Left hindlimb (tissue), 1 donor: ENCODE measurements around the gene NELFB.
"Not testable (repeated sequence)": the region's sequence is repeated elsewhere in the genome, so short reads cannot be mapped to it uniquely, and the experiment has no call there.

Experiments
- DNase-seq: peaks from one replicate; pipeline ENCODE4 v3.0.0-alpha.2; 2018

The NELFB gene

DNA sequence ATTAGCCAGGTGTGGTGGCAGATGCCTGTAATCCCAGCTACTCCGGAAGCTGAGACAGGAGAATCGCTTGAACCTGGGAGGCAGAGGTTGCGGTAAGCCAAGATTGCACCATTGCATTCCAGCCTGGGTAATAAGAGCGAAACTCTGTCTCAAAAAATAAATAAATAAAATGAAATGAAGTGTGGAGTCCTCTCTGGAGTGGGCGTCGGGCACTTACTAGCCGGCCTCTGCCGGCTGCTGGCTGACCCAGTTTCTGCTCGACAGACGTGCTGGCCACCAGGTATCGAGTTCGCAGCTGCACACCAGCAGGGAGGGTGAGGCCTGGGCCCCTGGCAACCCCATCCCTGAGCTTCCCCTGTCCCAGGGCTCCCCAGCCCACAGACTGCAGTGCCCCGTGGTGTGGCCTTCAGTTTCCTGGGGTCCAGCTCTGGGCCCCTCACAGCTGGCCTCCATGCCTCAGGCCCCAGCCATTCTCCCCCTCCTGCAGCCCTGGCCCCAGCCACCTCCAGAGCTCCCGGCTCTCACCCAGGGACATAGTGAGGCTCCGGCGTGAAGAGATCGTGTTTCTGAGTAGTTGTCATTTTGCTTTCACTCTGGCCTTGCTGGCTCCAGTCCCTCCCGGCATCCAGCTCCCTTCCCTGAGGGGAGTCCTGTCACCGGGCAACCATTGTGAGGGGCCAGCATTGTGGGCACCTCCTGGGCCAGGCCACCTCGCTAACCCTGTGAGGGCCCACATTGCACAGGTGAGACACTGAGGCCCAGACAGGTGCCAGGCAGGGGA lies 7.8 kb upstream of the NELFB start:
- DNase-seq, result no peak

DNA sequence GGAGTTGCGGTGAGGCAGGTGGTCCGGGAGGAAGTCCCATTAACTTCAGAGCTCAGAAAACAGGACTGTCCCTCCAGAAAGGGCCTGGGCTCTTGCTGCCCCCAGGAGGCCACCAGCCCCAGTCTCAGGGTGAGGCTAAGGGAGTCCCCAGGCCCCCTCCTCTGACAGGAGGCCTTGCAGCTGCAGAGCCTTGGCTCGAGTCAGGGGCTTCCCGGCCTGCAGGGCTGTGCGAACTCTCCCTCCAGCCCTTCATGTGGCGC lies 7.3 kb upstream of the NELFB start:
- no peak for DNase-seq

DNA sequence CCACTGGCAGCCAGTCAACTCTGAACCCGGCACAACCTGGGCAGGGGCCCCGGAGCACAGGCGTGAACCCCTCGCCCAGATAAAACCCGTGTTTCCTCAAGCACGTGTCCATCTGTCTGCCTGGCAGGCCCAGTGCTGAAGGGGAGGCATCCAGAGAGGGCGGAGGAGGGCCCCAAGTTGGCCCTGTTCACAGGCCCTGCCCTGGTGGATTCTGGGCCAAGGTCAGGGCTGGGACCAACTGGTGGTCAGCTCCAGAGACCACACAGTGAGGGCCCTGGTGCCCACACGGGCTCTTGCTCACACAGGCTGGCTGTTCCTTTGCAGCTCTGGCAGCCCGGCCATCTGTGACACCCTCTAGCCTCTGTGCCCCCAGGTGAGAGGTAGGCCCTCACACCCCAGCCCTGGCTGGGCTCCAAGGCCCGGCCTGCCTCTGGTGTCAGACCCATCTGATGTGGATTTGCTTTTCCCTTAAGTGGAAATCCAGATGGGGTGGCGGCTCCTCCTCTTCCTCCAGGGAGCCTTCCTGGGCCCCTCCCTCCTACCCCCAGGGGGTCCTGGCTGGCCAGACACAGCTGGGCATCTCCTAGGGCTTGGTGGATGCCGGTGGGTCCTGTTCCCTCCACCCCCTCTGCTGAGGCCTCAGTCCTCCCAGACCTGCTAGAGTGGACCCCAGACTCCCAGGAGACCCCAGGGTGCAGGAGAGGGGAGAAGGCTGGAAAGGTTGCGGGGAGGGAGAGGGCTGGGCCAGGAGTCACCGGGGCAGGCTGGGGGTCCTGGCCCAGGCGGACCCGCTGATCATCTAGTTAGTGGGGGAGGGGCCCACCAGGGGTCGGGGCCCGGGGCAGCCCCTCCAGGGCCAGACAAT lies 4.6 kb upstream of the NELFB start:
- no peak for DNase-seq

DNA sequence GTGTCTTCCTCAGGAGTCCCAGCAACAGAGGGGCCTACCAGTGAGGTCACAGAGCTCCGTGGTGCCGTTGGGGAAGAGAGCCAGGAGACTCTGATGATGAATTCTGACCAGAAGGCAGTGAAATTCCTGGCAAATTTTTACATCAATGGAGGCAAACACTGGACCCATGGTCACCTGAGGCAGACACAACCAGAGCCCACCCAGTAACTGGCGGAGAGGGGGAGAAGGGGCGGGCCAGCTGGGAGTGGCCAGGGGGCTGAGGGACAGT lies 4.0 kb upstream of the NELFB start, which contains the start of gene STPG3:
Gene STPG3, plus strand, starts transcription at position 93 of the 268 bp plus-strand sequence. Its CDS starts 1 bp downstream, at position 94.
- DNase-seq, result no peak

DNA sequence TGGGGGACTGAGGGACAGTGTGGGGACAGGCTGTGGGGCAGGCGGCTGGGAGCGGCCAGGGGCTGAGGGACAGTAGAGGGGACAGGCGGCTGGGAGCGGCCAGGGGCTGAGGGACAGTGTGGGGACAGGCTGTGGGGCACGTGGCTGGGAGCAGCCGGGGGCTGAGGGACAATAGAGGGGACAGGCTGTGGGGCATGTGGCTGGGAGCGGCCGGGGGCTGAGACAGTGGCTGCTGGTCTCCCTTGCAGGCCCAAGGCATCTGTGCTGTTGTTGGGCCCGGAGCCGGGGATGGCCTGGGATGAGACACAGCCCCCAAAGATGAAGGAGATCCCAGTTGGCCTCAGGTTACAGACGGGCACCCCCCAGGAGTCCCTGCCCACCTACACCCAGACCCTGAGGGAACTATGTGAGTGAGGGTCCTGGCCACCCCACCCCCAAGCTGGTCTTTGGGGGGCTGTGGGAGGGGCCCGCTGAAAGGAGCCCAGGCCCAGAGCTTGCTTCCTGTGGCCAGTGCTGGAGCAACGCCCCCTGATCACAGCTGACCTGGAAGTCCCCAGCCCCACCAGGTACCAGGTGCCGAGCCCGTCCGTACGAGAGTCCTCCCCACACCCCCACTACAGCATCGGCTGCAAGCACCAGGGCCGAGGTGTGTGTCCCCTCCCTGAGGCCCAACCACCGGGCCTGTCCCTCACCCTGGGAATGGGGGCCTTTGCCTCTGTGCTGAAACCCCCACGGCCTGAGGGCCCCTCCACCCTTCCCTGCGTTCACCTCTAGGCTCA lies 3.4 kb upstream of the NELFB start:
- DNase-seq, result no peak

DNA sequence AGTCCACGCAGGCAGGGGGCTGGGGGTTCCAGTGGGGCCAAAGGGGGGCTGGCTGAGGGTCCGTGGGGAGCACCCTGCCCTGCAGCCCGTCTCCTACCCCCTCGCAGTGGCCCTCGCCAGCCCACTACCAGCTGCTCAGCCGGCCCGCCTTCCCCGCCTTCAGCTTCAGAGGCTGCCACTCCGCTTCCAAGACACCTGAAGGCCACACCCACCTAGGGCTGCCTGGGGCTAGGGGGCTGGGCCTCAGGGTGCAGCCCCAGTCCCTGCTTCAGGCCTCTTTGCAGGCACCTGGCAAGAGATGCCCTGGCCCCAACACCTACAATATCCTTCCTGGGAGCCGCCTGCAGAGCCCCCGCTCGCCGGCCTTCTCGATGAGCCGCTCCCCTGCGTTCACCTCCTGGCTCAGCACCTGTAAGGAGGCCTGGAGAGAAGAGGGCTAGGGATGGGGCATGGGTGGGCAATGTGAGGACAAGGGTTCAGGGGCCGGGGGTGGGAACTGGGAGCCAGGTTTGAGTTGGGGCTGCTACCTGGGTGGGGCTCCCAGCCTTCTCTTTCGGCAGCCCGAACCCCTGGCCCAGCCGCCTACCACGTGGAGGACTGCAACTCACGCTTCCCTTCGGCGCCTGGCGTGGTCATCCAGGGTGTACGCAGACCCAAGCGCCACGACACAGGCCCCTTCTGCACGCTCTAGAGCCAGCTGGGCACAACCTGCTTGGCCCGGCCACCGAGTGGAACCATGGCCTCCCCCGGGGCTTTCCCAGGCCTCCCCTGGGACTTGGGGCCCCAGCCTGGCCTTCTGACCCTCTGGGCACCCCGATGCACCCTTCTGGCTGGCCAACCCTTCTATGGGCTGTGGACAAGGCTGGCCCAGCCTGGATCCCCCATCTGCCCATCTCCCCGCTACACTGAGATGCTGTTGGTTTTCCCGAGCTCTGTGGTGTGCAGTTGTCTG lies 2.3 kb upstream of the NELFB start:
- no peak for DNase-seq

DNA sequence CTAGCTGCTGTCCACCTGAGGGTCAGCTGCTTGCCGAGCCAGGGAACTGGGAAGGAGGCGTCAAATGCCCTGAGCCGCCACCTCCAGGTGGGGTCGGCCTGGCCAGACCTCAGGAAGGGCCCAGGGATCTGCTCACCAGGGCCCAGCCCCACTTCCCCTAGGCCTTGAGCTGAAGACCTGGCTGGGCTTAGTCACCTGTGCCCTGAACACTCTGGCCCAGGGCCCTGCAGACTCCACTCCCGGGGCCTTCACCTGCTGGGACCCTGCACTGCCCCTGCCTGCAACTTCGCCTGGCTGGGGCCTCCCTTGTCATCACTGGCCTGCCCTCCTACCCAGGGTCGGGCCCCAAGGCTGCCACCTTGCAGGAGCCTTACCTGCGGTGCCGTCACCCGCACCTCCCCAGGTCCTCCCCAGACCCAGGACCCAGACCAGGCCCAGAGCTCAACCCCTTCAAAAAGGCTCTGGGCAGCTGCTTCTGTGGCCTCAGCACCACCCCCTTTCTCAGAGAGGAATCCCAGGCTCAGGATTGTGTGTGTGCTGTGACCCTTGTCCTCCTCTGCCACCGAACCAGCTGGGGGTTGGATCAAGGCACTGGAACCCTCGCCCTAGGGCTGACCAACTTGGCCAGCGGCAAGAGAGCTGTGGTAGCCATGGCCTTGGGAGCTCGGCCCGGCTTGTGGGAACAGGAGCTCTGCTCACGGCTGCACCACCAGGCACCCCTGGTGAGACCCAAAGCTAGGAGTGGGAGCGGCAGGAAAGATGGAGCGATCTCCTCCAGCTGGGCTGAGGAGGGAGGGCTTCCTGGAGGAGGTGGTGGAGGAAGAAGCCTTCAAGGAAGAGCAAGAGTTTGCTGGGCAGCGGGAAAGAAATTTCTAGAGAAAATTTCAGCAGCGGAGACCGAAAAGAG lies 1.2 kb upstream of the NELFB start:
- no peak for DNase-seq

DNA sequence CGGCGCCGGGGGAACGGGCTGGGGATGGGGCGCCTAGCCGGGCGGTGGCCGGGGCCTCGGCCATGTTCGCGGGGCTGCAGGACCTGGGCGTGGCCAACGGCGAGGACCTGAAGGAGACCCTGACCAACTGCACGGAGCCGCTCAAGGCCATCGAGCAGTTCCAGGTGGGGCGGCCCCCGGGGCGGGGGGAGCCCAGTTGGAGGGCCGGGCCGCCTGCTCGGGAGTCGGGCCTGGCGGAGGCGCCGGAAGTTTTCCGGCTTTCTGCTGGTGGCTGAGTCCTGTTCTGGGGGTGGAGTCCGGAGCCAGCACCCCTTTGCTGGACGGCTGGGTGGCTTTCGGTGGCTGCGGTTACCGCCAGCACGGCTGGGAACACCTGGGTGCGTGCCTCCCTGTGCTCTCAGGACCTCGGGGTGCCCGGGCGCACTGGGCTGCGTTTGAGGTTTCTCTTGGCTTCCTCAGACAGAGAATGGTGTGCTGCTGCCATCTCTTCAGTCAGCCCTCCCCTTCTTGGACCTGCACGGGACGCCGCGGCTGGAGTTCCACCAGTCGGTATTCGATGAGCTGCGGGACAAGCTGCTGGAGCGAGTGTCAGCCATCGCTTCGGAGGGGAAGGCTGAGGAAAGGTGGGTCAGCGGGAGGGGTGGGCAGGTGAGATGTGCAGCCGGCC lies 454 bp downstream of the NELFB start:
- no peak for DNase-seq

DNA sequence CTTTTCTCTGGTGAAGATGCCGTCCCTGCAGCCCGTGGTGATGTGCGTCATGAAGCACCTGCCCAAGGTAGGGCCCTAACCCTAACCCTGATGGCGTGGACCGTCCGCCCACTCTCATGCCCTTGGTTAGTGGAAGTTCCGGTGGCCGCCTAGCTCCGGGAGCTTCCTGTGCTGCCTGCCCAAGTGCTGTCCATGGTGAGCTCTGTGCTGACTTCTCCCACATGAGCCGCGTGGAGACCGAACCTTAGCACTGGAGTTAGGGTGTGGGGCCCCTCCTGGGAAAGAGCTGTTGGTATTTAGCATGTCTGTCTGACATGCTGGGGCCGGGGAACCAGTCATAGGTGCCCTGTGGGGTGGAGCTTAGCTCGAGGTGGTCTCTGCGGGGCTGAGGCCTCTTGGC lies 1.2 kb downstream of the NELFB start:
- no peak for DNase-seq

DNA sequence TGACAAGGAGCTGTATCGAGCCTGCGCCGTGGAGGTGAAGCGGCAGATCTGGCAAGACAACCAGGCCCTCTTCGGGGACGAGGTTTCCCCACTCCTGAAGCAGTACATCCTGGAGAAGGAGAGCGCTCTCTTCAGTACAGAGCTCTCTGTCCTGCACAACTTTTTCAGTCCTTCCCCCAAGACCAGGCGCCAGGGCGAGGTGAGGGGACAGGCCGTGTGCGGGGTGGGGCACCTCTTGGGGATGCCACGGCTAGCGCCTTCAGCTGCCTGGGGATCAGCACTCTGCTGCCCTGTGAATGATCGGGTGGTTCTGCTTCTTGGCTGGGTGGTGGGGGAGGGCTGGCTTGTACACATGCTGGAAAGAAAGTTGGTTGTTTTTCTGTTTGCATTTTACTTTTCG lies 1.7 kb downstream of the NELFB start:
- DNase-seq, result no peak

DNA sequence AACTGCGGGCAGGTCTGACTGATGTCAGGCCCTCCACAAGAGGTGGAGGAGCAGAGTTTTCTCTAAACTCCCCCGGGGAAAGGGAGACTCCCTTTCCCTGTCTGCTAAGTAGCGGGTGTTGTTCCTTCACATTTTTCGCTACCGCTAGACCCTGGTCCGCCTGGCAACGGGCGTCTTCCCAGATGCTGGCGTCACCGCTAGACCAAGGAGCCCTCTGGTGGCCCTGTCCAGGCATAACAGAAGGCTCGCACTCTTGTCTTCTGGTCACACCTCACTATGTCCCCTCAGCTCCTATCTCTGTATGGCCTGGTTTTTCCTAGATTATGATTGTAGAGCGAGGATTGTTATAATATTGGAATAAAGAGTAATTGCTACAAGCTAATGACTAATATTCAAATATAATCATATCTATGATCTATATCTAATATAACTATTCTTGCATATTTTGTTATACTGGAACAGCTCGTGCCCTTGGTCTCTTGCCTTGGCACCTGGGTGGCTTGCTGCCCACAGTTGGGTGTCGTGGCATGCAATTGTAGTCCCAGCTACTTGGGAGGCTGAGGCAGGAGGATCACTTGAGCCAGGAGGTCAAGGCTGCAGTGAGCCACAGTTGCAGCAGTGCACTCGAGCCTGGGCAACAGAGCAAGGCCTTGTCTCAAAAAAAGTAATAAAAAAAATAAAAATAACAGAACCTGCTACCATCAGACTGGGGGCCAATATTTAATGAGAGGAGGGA lies 7.2 kb downstream of the NELFB start:
- DNase-seq, result not testable (repeated sequence)

DNA sequence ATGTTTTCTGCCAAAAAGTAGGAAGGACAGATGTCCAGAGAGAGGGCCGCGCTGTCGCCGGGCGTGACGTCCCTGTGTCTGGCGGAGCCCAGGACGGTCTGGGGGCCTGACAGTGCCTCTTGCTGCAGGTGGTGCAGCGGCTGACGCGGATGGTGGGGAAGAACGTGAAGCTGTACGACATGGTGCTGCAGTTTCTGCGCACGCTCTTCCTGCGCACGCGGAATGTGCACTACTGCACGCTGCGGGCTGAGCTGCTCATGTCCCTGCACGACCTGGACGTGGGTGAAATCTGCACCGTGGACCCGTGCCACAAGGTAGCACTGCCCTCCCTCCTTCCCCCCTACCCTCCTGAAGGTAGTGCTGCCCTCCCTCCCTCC lies 7.8 kb downstream of the NELFB start:
- no peak for DNase-seq

DNA sequence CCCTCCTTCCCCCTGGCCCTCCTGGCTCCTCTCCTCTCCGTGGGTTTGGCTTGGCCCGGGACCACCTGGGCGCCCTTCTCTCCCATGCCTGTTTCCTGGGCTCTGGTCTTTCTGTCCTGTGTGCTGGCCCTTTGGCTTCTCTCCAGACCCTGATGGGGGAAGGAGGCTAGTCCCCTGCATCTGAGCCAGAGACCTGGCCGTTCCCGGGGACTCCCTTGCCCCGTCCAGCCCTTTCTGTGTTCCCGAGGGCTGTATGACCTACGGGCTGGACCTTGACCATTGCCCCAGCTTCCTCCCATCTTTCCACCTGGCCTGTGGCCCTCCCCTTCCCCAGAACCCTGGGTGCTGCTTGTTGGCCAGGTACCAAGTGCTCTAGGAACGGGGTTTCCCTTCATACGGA lies 8.4 kb downstream of the NELFB start:
- no peak for DNase-seq

DNA sequence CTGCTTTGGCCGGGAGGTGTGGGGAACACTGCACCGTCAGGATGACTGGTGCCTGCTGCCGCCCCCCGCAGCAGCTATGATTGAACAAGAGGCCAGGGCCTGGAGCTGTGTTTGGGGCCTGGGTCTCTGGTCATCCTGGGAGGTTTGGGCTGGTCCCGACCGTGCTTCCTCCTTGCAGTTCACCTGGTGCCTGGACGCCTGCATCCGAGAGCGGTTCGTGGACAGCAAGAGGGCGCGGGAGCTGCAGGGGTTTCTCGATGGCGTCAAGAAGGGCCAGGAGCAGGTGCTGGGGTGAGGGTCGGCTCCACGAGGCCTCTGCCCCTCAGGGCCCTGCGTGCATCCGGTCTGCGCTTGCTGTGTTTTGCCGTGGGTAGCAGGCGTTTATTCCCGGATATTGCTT lies 8.9 kb downstream of the NELFB start:
- DNase-seq, result no peak

DNA sequence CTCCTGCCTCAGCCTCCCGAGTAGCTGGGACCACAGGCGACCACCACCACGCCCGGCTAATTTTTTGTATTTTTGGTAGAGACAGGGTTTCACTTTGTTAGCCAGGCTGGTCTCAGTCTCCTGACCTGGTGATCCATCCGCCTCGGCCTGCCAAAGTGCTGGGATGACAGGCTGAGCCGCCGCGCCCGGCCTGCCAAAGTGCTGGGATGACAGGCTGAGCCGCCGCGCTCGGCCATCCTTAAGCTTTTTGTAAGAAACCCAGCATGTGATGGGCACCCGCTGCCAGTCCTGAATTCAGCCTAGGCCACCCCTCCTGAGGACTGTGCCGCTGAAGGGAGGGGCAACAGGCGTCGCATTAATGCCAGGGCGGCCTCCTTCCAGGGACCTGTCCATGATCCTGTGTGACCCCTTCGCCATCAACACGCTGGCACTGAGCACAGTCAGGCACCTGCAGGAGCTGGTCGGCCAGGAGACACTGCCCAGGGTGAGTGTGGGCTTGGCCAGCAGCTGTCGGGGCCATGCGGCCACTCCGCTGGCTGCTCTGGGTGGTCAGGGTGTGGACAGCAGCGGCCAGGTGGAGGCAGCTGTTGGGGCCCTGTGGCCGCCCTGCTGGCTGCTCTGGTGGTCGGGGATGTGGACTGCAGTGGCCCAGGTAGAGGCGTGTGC lies 10.5 kb downstream of the NELFB start:
- DNase-seq, result no peak

DNA sequence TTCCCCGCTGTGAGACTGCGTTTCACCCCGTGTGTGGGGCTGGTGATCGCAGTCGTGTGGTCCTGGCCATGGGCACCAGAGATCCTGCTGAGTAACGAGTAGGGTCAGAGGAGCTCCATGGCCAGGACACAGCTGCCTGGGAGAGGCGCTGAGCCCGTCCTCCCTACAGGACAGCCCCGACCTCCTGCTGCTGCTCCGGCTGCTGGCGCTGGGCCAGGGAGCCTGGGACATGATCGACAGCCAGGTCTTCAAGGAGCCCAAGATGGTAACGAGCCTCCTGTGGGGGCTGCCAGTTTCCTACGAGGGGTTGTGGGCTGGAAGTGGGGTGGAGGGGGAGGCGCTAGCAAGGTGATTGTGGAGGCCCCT lies 11.0 kb downstream of the NELFB start:
- no peak for DNase-seq

DNA sequence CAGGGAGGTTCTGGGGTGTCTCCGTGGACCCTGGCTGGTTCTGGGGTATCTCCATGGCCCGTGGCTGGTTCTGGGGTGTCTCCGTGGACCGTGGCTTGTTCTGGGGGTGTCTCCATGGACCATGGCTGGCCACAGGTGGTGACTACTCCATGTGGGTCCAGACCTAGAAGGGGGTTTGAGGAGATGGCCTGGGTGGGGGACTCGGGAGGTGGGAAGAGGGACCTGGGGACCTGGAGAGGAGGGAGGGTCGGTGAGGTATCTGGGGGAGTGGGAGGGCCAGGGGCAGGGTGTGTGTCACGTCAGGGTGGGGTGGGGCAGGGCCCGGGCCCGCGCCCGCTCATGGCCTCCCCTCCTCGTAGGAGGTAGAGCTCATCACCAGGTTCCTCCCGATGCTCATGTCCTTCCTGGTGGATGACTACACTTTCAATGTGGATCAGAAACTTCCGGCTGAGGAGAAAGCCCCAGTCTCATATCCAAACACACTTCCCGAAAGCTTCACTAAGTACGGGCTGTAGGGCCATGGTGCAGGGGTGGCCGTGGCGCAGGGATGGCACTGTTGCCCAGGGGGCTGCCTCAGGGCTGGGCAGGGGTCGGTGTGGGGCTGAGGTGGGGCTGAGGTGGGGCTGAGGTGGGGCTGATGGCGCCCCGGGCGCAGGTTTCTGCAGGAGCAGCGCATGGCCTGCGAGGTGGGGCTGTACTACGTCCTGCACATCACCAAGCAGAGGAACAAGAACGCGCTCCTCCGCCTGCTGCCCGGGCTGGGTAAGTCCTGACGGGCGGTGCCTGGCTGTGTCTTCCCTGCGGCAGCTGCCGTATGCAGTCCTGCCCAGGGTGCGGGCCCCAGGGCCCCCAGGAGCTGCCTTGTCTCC lies 11.7 kb downstream of the NELFB start:
- no peak for DNase-seq

DNA sequence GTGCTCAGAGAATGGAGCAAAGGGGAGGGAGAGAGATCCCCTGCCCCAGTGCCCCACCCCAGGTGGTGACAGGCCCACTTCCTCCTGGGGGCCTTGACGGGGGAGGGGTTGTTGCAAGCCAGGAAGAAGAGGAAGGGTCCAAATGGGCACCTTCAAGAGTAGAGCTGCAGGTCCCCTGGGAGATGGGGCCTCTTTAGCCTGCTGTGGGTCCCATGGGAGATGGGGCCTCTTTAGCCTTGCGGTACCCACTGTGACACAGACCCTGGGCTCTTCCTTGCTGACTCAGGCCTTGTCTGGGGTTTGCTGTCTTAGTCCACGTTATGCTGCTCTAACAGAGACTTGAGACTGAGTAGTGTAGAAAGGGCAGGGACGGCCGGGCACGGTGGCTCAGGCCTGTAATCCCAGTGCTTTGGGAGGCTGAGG lies 12.8 kb downstream of the NELFB start:
- DNase-seq, result no peak
